MM.1S (cell line): ENCODE measurements around the gene MRPS24.

Experiments
- DNase-seq: peaks from one replicate; pipeline ENCODE4 v3.0.0-alpha.2; 2015
- H2AFZ ChIP-seq: fragments of 300-600 bp; sonication (generic); 2 replicates; pipeline ENCODE4 v1.6.0; 2016; ENCODE audit warnings: antibody characterized with exemption, low read length
- H3F3A ChIP-seq: fragments of 300-600 bp; sonication (generic); 2 replicates; pipeline ENCODE4 v1.6.1; 2016; ENCODE audit warnings: mild to moderate bottlenecking, antibody characterized with exemption, low read length, moderate library complexity, mixed read lengths; ENCODE audit not compliant: insufficient read depth
- H3K27ac ChIP-seq: fragments of 300-600 bp; sonication (generic); 2 replicates; pipeline ENCODE4 v1.5.1; 2016; ENCODE audit warnings: mild to moderate bottlenecking, low read length
- H3K27me3 ChIP-seq: fragments of 300-600 bp; sonication (generic); replicated peaks from 2 replicates; pipeline ENCODE4 v1.6.0; 2016; ENCODE audit warnings: low read length; ENCODE audit not compliant: insufficient read depth
- H3K36me3 ChIP-seq: fragments of 300-600 bp; sonication (generic); replicated peaks from 2 replicates; pipeline ENCODE4 v1.6.1; 2016; ENCODE audit warnings: mild to moderate bottlenecking, low read length, mixed read lengths; ENCODE audit not compliant: insufficient read depth
- H3K4me1 ChIP-seq: fragments of 300-600 bp; sonication (generic); 2 replicates; pipeline ENCODE4 v1.6.1; 2016; ENCODE audit warnings: low read length, mixed read lengths
- H3K4me2 ChIP-seq: fragments of 300-600 bp; sonication (generic); 2 replicates; pipeline ENCODE4 v1.6.0; 2016; ENCODE audit warnings: low read depth, low read length
- H3K4me3 ChIP-seq: fragments of 300-600 bp; sonication (generic); 2 replicates; pipeline ENCODE4 v1.5.1; 2016; ENCODE audit warnings: low read length, mixed read lengths
- H3K79me2 ChIP-seq: fragments of 300-600 bp; sonication (generic); 2 replicates; pipeline ENCODE4 v1.6.1; 2016; ENCODE audit warnings: mixed run types, low read length, mixed read lengths
- H3K9ac ChIP-seq: fragments of 300-600 bp; sonication (generic); 2 replicates; pipeline ENCODE4 v1.6.1; 2016; ENCODE audit warnings: low read length, mixed read lengths
- H3K9me2 ChIP-seq: fragments of 300-600 bp; sonication (generic); replicated peaks from 2 replicates; pipeline ENCODE4 v1.6.1; 2016; ENCODE audit warnings: mild to moderate bottlenecking, low read length, mixed read lengths; ENCODE audit not compliant: insufficient read depth
- H3K9me3 ChIP-seq: fragments of 300-600 bp; sonication (generic); replicated peaks from 2 replicates; pipeline ENCODE4 v1.6.1; 2016; ENCODE audit warnings: mild to moderate bottlenecking, low read length, mixed read lengths; ENCODE audit not compliant: insufficient read depth
- H4K20me1 ChIP-seq: fragments of 300-600 bp; sonication (generic); 2 replicates; pipeline ENCODE4 v1.6.1; 2016; ENCODE audit warnings: mild to moderate bottlenecking, low read length, moderate library complexity, mixed read lengths; ENCODE audit not compliant: insufficient read depth
- CTCF ChIP-seq: fragments of 300-600 bp; sonication (generic); IDR thresholded peaks from 2 replicates; pipeline ENCODE4 v1.5.1; 2016; ENCODE audit warnings: antibody characterized with exemption, low read length, mixed read lengths
- EZH2 ChIP-seq: fragments of 300-600 bp; sonication (generic); optimal IDR thresholded peaks from 2 replicates; pipeline ENCODE3; 2017; ENCODE audit warnings: low read depth, mild to moderate bottlenecking, antibody characterized with exemption, low read length, mixed read lengths
- EZH2phosphoT487 ChIP-seq: fragments of 300-600 bp; sonication (generic); IDR thresholded peaks from 2 replicates; pipeline ENCODE4 v1.6.1; 2018; ENCODE audit warnings: antibody characterized with exemption, low read length

Gene MRPS24

GRCh38 chr7:43884617-43885016 is 15.3 kb upstream of the MRPS24 start:
- no peaks in the 10 kb centered on the region; the same call in 1 of the 2 replicates for H3K36me3 ChIP-seq
- H3K9me3 ChIP-seq = no peaks in the 10 kb centered on the region
- H3K79me2 ChIP-seq = peaks cover 13% of the 10 kb centered on the region
- H3K4me2 ChIP-seq = no peak overlapping the region
- TF ChIP-seq EZH2 (no peak), EZH2phosphoT487 (no peak)
- no peak overlapping the region for H3K27ac ChIP-seq
- H3K27me3 ChIP-seq = no peaks in the 10 kb centered on the region
- no peak overlapping the region for H3K4me3 ChIP-seq
- no peaks in the 10 kb centered on the region for H4K20me1 ChIP-seq
- H3K4me1 ChIP-seq = no peaks in the 10 kb centered on the region
- no peak overlapping the region for H3K9ac ChIP-seq
- DNase-seq = no peak
- no peak overlapping the region for H2AFZ ChIP-seq
- no peaks in the 10 kb centered on the region for H3F3A ChIP-seq
- H3K9me2 ChIP-seq = no peaks in the 10 kb centered on the region

GRCh38 chr7:43884209-43884608 is 14.9 kb upstream of the MRPS24 start:
- Histone ChIP-seq H4K20me1 (no peaks in the 10 kb centered on the region), H3K27ac (no peak overlapping the region), H3K36me3 (no peaks in the 10 kb centered on the region; the same call in 1 of the 2 replicates), H3K27me3 (no peaks in the 10 kb centered on the region), H3K4me2 (no peak overlapping the region), H2AFZ (no peak overlapping the region), H3K4me1 (no peaks in the 10 kb centered on the region), H3K9ac (no peak overlapping the region), H3K79me2 (peaks cover 9% of the 10 kb centered on the region), H3K9me2 (no peaks in the 10 kb centered on the region), H3K9me3 (no peaks in the 10 kb centered on the region), H3K4me3 (no peak overlapping the region), H3F3A (no peaks in the 10 kb centered on the region)
- TF ChIP-seq EZH2phosphoT487 (no peak), EZH2 (no peak), CTCF (no peak)
- no peak for DNase-seq

GRCh38 chr7:43880596-43880995 is 11.3 kb upstream of the MRPS24 start:
- no peaks in the 10 kb centered on the region for H3K79me2 ChIP-seq
- no peaks in the 10 kb centered on the region; the same call in 1 of the 2 replicates for H3K36me3 ChIP-seq
- no peaks in the 10 kb centered on the region for H4K20me1 ChIP-seq
- no peak overlapping the region for H3K9ac ChIP-seq
- H3K4me2 ChIP-seq = no peak overlapping the region
- H3K27ac ChIP-seq = no peak overlapping the region
- TF ChIP-seq EZH2 (no peak), CTCF (no peak), EZH2phosphoT487 (no peak)
- H3K27me3 ChIP-seq = no peaks in the 10 kb centered on the region
- H3K9me3 ChIP-seq = no peaks in the 10 kb centered on the region
- H2AFZ ChIP-seq = no peak overlapping the region
- H3K4me3 ChIP-seq = no peak overlapping the region
- no peaks in the 10 kb centered on the region for H3K4me1 ChIP-seq
- DNase-seq = no peak
- no peaks in the 10 kb centered on the region for H3F3A ChIP-seq
- no peaks in the 10 kb centered on the region for H3K9me2 ChIP-seq

GRCh38 chr7:43879477-43879876 is 10.2 kb upstream of the MRPS24 start:
- no peaks in the 10 kb centered on the region for H3K9me3 ChIP-seq
- H3K4me3 ChIP-seq = no peak overlapping the region
- no peaks in the 10 kb centered on the region for H3K27me3 ChIP-seq
- no peak overlapping the region for H3K9ac ChIP-seq
- no peaks in the 10 kb centered on the region for H3F3A ChIP-seq
- no peak overlapping the region for H3K4me2 ChIP-seq
- no peaks in the 10 kb centered on the region for H3K4me1 ChIP-seq
- no peaks in the 10 kb centered on the region for H3K79me2 ChIP-seq
- no peak for DNase-seq
- H4K20me1 ChIP-seq = no peaks in the 10 kb centered on the region
- no peak overlapping the region for H3K27ac ChIP-seq
- no peaks in the 10 kb centered on the region for H3K36me3 ChIP-seq
- TF ChIP-seq EZH2phosphoT487 (no peak), CTCF (no peak), EZH2 (no peak)
- no peaks in the 10 kb centered on the region for H3K9me2 ChIP-seq
- H2AFZ ChIP-seq = no peak overlapping the region
